GM18951 (cell line): Measurements from ENCODE around the gene TSPAN9.

Experiments used
- POLR2A ChIP-seq: IDR thresholded peaks from 4 replicates; pipeline ENCODE4 v1.6.1; 2011; ENCODE audit warnings: mild to moderate bottlenecking; ENCODE audit not compliant: insufficient read length, insufficient read depth; ENCODE audit errors: extremely low read depth
- in situ Hi-C: fragments of 300-500 bp; cut with MboI; formaldehyde crosslinking; loops from one replicate; pipeline ENCODE4 v1.12.0; 2022; ENCODE audit warnings: low sequenced_read_pairs, mixed read lengths, inconsistent platforms; ENCODE audit not compliant: unreplicated experiment

Gene TSPAN9

GRCh38 chr12:3223601-3224529, 146.7 kb downstream of the TSPAN9 start:
- in situ Hi-C loops: no loop called here
- TF ChIP-seq POLR2A: no peak

GRCh38 chr12:3224530-3224903, 147.3 kb downstream of the TSPAN9 start:
- in situ Hi-C loops: no loop called here
- TF ChIP-seq POLR2A: no peak

- in situ Hi-C loops: no loop called here
- TF ChIP-seq POLR2A: no peak
Observed at GRCh38 chr12:3225154-3225795, 148.1 kb downstream of the TSPAN9 start.

GRCh38 chr12:3225796-3226180, 148.6 kb downstream of the TSPAN9 start:
- TF ChIP-seq POLR2A: no peak
- in situ Hi-C loops: no loop called here

- in situ Hi-C loops: no loop called here
- TF ChIP-seq POLR2A: no peak
Observed at GRCh38 chr12:3226264-3226663, 149.1 kb downstream of the TSPAN9 start.

- in situ Hi-C loops: no loop called here
Observed at GRCh38 chr12:3227076-3227975, 150.1 kb downstream of the TSPAN9 start.

GRCh38 chr12:3228552-3228951, 151.4 kb downstream of the TSPAN9 start:
- TF ChIP-seq POLR2A: no peak
- in situ Hi-C loops: no loop called here

More at GRCh38 chr12:3227076-3227975, 150.1 kb downstream of the TSPAN9 start:
- no peak for TF ChIP-seq POLR2A

- no peak for TF ChIP-seq POLR2A
- in situ Hi-C loops: no loop called here
Observed at GRCh38 chr12:3229577-3229976, 152.4 kb downstream of the TSPAN9 start.

GRCh38 chr12:3230758-3231375, 153.7 kb downstream of the TSPAN9 start:
- in situ Hi-C loops: no loop called here
- no peak for TF ChIP-seq POLR2A

- in situ Hi-C loops: no loop called here
- TF ChIP-seq POLR2A: no peak
Observed at GRCh38 chr12:3231399-3231876, 154.3 kb downstream of the TSPAN9 start.

- in situ Hi-C loops: no loop called here
- no peak for TF ChIP-seq POLR2A
Observed at GRCh38 chr12:3233797-3234196, 156.6 kb downstream of the TSPAN9 start.

GRCh38 chr12:3236345-3237187, 159.4 kb downstream of the TSPAN9 start:
- in situ Hi-C loops: no loop called here
- TF ChIP-seq POLR2A: no peak

GRCh38 chr12:3238196-3238595, 161.0 kb downstream of the TSPAN9 start:
- in situ Hi-C loops: no loop called here

More at GRCh38 chr12:3238196-3238595, 161.0 kb downstream of the TSPAN9 start:
- TF ChIP-seq POLR2A: no peak
